WTC11 (cell line): ENCODE data around the gene ENTREP1. TPM values are rescaled to one million over a fixed set of nuclear protein-coding genes. Genes with fewer than 3 reads are reported as not detected.

ENCODE experiments used
- ATAC-seq: fragments of 200-7000 bp; cut with Tn5 transposase; 2 replicates; pipeline ENCODE4 v1.10.0; 2021; ENCODE audit warnings: mild to moderate bottlenecking, moderate library complexity
- Bru-seq: library from RNA; stranded (reverse); fragments of 400-500 nt; gene quantifications from one replicate; lab custom pipeline; 2021; lab: Mats Ljungman, UMichigan
- CTCF ChIA-PET: fragments of 300-600 bp; sonication (Branson Sonifier 250); formaldehyde crosslinking; loops from one replicate; lab custom pipeline; 2021; ENCODE audit warnings: antibody characterized with exemption; lab: Charles Lee
- POLR2A ChIA-PET: fragments of 350-600 bp; sonication (Branson Sonifier 250); formaldehyde crosslinking; loops from one replicate; lab custom pipeline; 2021; ENCODE audit warnings: antibody characterized with exemption; lab: Charles Lee
- DNase-seq: peaks from one replicate; pipeline ENCODE4 v3.0.0; 2021; ENCODE audit warnings: low spot score
- H3K27ac Mint-ChIP-seq: 2 replicates; pipeline ENCODE4 v1.8.0; 2021; ENCODE audit warnings: mixed read lengths
- H3K27me3 Mint-ChIP-seq: 2 replicates; pipeline ENCODE4 v1.8.0; 2021; ENCODE audit warnings: low read depth, mild to moderate bottlenecking, moderate library complexity, mixed read lengths
- H3K36me3 Mint-ChIP-seq: 2 replicates; pipeline ENCODE4 v1.8.0; 2021; ENCODE audit warnings: mixed read lengths
- H3K4me1 Mint-ChIP-seq: 2 replicates; pipeline ENCODE4 v1.8.0; 2022; ENCODE audit warnings: mixed read lengths
- H3K4me3 Mint-ChIP-seq: 2 replicates; pipeline ENCODE4 v1.8.0; 2021; ENCODE audit warnings: mild to moderate bottlenecking, moderate library complexity, mixed read lengths
- H3K9me3 Mint-ChIP-seq: 2 replicates; pipeline ENCODE4 v1.8.0; 2021; ENCODE audit warnings: mixed read lengths
- CDX4 ChIP-seq: fragments of 250-450 bp; sonication (Bioruptor Pico); IDR thresholded peaks from 2 replicates; pipeline ENCODE4 v1.9.0; 2021; ENCODE audit warnings: moderate library complexity, mild to moderate bottlenecking, inconsistent platforms, borderline replicate concordance
- E2F5 ChIP-seq: sonication (generic); formaldehyde crosslinking; IDR thresholded peaks from 2 replicates; pipeline ENCODE4 v1.8.1; 2022; ENCODE audit warnings: mild to moderate bottlenecking, moderate library complexity, missing genetic modification reagents
- FOXP4 ChIP-seq: sonication (generic); formaldehyde crosslinking; IDR thresholded peaks from 2 replicates; pipeline ENCODE4 v1.8.0; 2022; ENCODE audit warnings: mild to moderate bottlenecking, missing genetic modification reagents
- GTF2I ChIP-seq: fragments of 250-450 bp; sonication (Bioruptor Pico); conservative IDR thresholded peaks from 2 replicates; pipeline ENCODE4 v1.4.0; 2021; ENCODE audit warnings: mild to moderate bottlenecking
- IRF2 ChIP-seq: sonication (generic); formaldehyde crosslinking; IDR thresholded peaks from 2 replicates; pipeline ENCODE4 v1.8.0; 2022; ENCODE audit warnings: low read depth, missing genetic modification reagents, borderline replicate concordance
- NFE2L1 ChIP-seq: sonication (generic); formaldehyde crosslinking; IDR thresholded peaks from 2 replicates; pipeline ENCODE4 v1.8.1; 2023; ENCODE audit warnings: missing genetic modification reagents
- RORB ChIP-seq: fragments of 250-450 bp; sonication (Bioruptor Pico); IDR thresholded peaks from 2 replicates; pipeline ENCODE4 v1.9.0; 2021; ENCODE audit warnings: mild to moderate bottlenecking
- SMAD3 ChIP-seq: sonication (generic); formaldehyde crosslinking; IDR thresholded peaks from 2 replicates; pipeline ENCODE4 v1.8.0; 2022; ENCODE audit warnings: missing genetic modification reagents, mild to moderate bottlenecking, borderline replicate concordance
- SMAD4 ChIP-seq: sonication (generic); formaldehyde crosslinking; IDR thresholded peaks from 2 replicates; pipeline ENCODE4 v1.8.0; 2022; ENCODE audit warnings: mild to moderate bottlenecking, missing genetic modification reagents
- SP1 ChIP-seq: sonication (generic); formaldehyde crosslinking; conservative IDR thresholded peaks from 2 replicates; pipeline ENCODE4 v1.8.1; 2022; ENCODE audit warnings: missing genetic modification reagents
- TEAD1 ChIP-seq: sonication (generic); formaldehyde crosslinking; IDR thresholded peaks from 2 replicates; pipeline ENCODE4 v1.8.0; 2022; ENCODE audit warnings: mild to moderate bottlenecking, missing genetic modification reagents
- TP53 ChIP-seq: sonication (generic); formaldehyde crosslinking; IDR thresholded peaks from 2 replicates; pipeline ENCODE4 v1.8.1; 2023; ENCODE audit warnings: mild to moderate bottlenecking, missing genetic modification reagents
- ZBTB21 ChIP-seq: sonication (generic); formaldehyde crosslinking; IDR thresholded peaks from 2 replicates; pipeline ENCODE4 v1.8.1; 2023; ENCODE audit warnings: mild to moderate bottlenecking, missing genetic modification reagents, borderline replicate concordance
- ZNF121 ChIP-seq: sonication (generic); formaldehyde crosslinking; IDR thresholded peaks from 2 replicates; pipeline ENCODE4 v1.8.0; 2023; ENCODE audit warnings: missing genetic modification reagents
- ZNF232 ChIP-seq: sonication (generic); formaldehyde crosslinking; IDR thresholded peaks from 2 replicates; pipeline ENCODE4 v1.8.0; 2022; ENCODE audit warnings: mild to moderate bottlenecking, missing genetic modification reagents
- ZNF317 ChIP-seq: sonication (generic); formaldehyde crosslinking; IDR thresholded peaks from 2 replicates; pipeline ENCODE4 v1.8.1; 2023; ENCODE audit warnings: low read depth, mild to moderate bottlenecking, moderate library complexity, missing genetic modification reagents, borderline replicate concordance
- ZNF396 ChIP-seq: fragments of 250-450 bp; sonication (Bioruptor Pico); IDR thresholded peaks from 2 replicates; pipeline ENCODE4 v1.8.0; 2021; ENCODE audit warnings: mild to moderate bottlenecking, moderate library complexity, borderline replicate concordance
- ZNF671 ChIP-seq: fragments of 250-450 bp; sonication (Bioruptor Pico); IDR thresholded peaks from 2 replicates; pipeline ENCODE4 v1.8.0; 2021; ENCODE audit warnings: mild to moderate bottlenecking
- long read RNA-seq, 3 experiments: library from RNA in 1 of 3; library from capped mRNA in 1 of 3; library from polyadenylated mRNA in 1 of 3; unstranded in 2 of 3; stranded (forward) in 1 of 3; transcript quantifications; one replicate each; pipeline ENCODE4 v2.0.0, GENCODE V29; 2021
- total RNA-seq: library from RNA; stranded (reverse); gene quantifications from 3 replicates; pipeline ENCODE4 v1.2.3, GENCODE V29; 2021
- TF ChIP-seq, protein P1 (sequence below): sonication (generic); formaldehyde crosslinking; IDR thresholded peaks from 2 replicates; pipeline ENCODE4 v1.8.0; 2022; ENCODE audit warnings: mild to moderate bottlenecking, missing genetic modification reagents
- TF ChIP-seq, protein P2 (sequence below): fragments of 250-450 bp; sonication (Bioruptor Pico); IDR thresholded peaks from 2 replicates; pipeline ENCODE4 v1.9.0; 2021; ENCODE audit warnings: mild to moderate bottlenecking
- TF ChIP-seq, protein P3 (sequence below): sonication (generic); formaldehyde crosslinking; conservative IDR thresholded peaks from 2 replicates; pipeline ENCODE4 v1.8.1; 2022; ENCODE audit warnings: mild to moderate bottlenecking, missing genetic modification reagents
- TF ChIP-seq, protein P4 (sequence below): fragments of 250-450 bp; sonication (Bioruptor Pico); IDR thresholded peaks from 2 replicates; pipeline ENCODE4 v2.1.2; 2022; ENCODE audit warnings: mild to moderate bottlenecking, moderate library complexity
- TF ChIP-seq, protein P5 (sequence below): fragments of 250-450 bp; sonication (Bioruptor Pico); IDR thresholded peaks from 2 replicates; pipeline ENCODE4 v1.9.0; 2021; ENCODE audit warnings: mild to moderate bottlenecking
- TF ChIP-seq, protein P6 (sequence below): sonication (generic); formaldehyde crosslinking; IDR thresholded peaks from 2 replicates; pipeline ENCODE4 v1.8.1; 2022; ENCODE audit warnings: mild to moderate bottlenecking, missing genetic modification reagents, moderate library complexity, borderline replicate concordance

Gene ENTREP1
- 18.7 to 22.4 TPM (median 21.1 TPM) in 3 replicates for total RNA-seq
- percentile 81 among the genes with signal in this experiment for Bru-seq, nascent RNA
- long read RNA-seq, experiment 1, transcript FAM189A2-202 (11 exons, 2,648 nt), result major isoform, 35 of 91 reads
- long read RNA-seq, experiment 1, partial matches to known transcripts, result 13 of 91 reads
- long read RNA-seq, experiment 1, other reads (novel, unspliced or antisense), result 39 of 91 reads
- long read RNA-seq, experiment 2, transcript FAM189A2-202 (11 exons, 2,648 nt), result major isoform, 5 of 28 reads
- long read RNA-seq, experiment 2, partial matches to known transcripts, result 10 of 28 reads
- long read RNA-seq, experiment 2, other reads (novel, unspliced or antisense), result 12 of 28 reads
- long read RNA-seq, experiment 3, partial matches to known transcripts, result 0 of 1 reads
- long read RNA-seq, experiment 3, other reads (novel, unspliced or antisense), result 1 of 1 reads

- Mint-ChIP-seq H3K27ac (no peak within 1 kb of the TSS), H3K27me3 (peaks cover 22% of the 10 kb centered on the region)
- POLR2A ChIA-PET, result interaction anchor here (1.1 kb wide), 1 partner anchor 17 kb away, joined by 6 read pairs; no protein-coding TSS in a partner anchor
- TF ChIP-seq SMAD3 (CRISPR knock-in tag) (peak; percentile 73; the same call in 1 of the 2 replicates), E2F5 (no peak; the same call in 1 of the 2 replicates), SMAD4 (CRISPR knock-in tag) (no peak), CDX4 (no peak), SP1 (no peak; the same call in 1 of the 2 replicates), ZNF396 (CRISPR knock-in tag) (no peak), ZNF317 (no peak), ZBTB21 (CRISPR knock-in tag) (0 out of 2 replicates have a peak, but pooled peaks have one; percentile 15), ZNF232 (no peak; the same call in 1 of the 2 replicates), ZNF121 (CRISPR knock-in tag) (no peak), FOXP4 (peak; percentile 25; the same call in 1 of the 2 replicates), GTF2I (CRISPR knock-in tag) (no peak), IRF2 (CRISPR knock-in tag) (no peak), TP53 (CRISPR knock-in tag) (peak; percentile 57; the same call in 1 of the 2 replicates), NFE2L1 (CRISPR knock-in tag) (peak; percentile 65), ZNF671 (CRISPR knock-in tag) (no peak), RORB (no peak), TEAD1 (peak; percentile 86)
- TF ChIP-seq, protein P1, sequence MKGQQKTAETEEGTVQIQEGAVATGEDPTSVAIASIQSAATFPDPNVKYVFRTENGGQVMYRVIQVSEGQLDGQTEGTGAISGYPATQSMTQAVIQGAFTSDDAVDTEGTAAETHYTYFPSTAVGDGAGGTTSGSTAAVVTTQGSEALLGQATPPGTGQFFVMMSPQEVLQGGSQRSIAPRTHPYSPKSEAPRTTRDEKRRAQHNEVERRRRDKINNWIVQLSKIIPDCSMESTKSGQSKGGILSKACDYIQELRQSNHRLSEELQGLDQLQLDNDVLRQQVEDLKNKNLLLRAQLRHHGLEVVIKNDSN (CRISPR knock-in tag), result peak; percentile 45
- TF ChIP-seq, protein P2, sequence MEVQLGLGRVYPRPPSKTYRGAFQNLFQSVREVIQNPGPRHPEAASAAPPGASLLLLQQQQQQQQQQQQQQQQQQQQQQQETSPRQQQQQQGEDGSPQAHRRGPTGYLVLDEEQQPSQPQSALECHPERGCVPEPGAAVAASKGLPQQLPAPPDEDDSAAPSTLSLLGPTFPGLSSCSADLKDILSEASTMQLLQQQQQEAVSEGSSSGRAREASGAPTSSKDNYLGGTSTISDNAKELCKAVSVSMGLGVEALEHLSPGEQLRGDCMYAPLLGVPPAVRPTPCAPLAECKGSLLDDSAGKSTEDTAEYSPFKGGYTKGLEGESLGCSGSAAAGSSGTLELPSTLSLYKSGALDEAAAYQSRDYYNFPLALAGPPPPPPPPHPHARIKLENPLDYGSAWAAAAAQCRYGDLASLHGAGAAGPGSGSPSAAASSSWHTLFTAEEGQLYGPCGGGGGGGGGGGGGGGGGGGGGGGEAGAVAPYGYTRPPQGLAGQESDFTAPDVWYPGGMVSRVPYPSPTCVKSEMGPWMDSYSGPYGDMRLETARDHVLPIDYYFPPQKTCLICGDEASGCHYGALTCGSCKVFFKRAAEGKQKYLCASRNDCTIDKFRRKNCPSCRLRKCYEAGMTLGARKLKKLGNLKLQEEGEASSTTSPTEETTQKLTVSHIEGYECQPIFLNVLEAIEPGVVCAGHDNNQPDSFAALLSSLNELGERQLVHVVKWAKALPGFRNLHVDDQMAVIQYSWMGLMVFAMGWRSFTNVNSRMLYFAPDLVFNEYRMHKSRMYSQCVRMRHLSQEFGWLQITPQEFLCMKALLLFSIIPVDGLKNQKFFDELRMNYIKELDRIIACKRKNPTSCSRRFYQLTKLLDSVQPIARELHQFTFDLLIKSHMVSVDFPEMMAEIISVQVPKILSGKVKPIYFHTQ (CRISPR knock-in tag), result no peak
- TF ChIP-seq, protein P3, sequence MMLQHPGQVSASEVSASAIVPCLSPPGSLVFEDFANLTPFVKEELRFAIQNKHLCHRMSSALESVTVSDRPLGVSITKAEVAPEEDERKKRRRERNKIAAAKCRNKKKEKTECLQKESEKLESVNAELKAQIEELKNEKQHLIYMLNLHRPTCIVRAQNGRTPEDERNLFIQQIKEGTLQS (CRISPR knock-in tag), result no peak
- TF ChIP-seq, protein P4, sequence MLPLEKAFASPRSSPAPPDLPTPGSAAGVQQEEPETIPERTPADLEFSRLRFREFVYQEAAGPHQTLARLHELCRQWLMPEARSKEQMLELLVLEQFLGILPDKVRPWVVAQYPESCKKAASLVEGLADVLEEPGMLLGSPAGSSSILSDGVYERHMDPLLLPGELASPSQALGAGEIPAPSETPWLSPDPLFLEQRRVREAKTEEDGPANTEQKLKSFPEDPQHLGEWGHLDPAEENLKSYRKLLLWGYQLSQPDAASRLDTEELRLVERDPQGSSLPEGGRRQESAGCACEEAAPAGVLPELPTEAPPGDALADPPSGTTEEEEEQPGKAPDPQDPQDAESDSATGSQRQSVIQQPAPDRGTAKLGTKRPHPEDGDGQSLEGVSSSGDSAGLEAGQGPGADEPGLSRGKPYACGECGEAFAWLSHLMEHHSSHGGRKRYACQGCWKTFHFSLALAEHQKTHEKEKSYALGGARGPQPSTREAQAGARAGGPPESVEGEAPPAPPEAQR (CRISPR knock-in tag), result no peak
- TF ChIP-seq, protein P5, sequence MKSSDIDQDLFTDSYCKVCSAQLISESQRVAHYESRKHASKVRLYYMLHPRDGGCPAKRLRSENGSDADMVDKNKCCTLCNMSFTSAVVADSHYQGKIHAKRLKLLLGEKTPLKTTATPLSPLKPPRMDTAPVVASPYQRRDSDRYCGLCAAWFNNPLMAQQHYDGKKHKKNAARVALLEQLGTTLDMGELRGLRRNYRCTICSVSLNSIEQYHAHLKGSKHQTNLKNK, result no peak
- TF ChIP-seq, protein P6, sequence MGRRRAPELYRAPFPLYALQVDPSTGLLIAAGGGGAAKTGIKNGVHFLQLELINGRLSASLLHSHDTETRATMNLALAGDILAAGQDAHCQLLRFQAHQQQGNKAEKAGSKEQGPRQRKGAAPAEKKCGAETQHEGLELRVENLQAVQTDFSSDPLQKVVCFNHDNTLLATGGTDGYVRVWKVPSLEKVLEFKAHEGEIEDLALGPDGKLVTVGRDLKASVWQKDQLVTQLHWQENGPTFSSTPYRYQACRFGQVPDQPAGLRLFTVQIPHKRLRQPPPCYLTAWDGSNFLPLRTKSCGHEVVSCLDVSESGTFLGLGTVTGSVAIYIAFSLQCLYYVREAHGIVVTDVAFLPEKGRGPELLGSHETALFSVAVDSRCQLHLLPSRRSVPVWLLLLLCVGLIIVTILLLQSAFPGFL (CRISPR knock-in tag), result peak; percentile 68; the same call in 1 of the 2 replicates
Measured at GRCh38 chr9:69324549-69325401, at the start of gene ENTREP1. TSS of gene ENTREP1 (plus strand) at chr9:69325215. CDS start at chr9:69325310, 95 bp downstream.

More at GRCh38 chr9:69324549-69325401, at the start of gene ENTREP1:
- Mint-ChIP-seq H3K9me3 (no peaks in the 10 kb centered on the region), H3K4me3 (peak within 1 kb of the TSS; percentile 80), H3K36me3 (no peaks in the 10 kb centered on the region), H3K4me1 (peaks cover 41% of the 10 kb centered on the region)
- ATAC-seq (peak; percentile 76), DNase-seq (peak; percentile 75)
- CTCF ChIA-PET, result interaction anchor here (0.6 kb wide), 1 partner anchor 17 kb away, joined by 3 read pairs; no protein-coding TSS in a partner anchor
